HPDE6-E6E7 (cell line): ENCODE results near the gene KIF24.
"Not testable (repeated sequence)": the region's sequence is repeated elsewhere in the genome, so short reads cannot be mapped to it uniquely, and the experiment has no call there.

Experiments
- DNase-seq: peaks from one replicate; pipeline ENCODE4 v3.0.0; 2011; ENCODE audit warnings: missing footprints; ENCODE audit errors: extremely low spot score

The KIF24 gene

DNA sequence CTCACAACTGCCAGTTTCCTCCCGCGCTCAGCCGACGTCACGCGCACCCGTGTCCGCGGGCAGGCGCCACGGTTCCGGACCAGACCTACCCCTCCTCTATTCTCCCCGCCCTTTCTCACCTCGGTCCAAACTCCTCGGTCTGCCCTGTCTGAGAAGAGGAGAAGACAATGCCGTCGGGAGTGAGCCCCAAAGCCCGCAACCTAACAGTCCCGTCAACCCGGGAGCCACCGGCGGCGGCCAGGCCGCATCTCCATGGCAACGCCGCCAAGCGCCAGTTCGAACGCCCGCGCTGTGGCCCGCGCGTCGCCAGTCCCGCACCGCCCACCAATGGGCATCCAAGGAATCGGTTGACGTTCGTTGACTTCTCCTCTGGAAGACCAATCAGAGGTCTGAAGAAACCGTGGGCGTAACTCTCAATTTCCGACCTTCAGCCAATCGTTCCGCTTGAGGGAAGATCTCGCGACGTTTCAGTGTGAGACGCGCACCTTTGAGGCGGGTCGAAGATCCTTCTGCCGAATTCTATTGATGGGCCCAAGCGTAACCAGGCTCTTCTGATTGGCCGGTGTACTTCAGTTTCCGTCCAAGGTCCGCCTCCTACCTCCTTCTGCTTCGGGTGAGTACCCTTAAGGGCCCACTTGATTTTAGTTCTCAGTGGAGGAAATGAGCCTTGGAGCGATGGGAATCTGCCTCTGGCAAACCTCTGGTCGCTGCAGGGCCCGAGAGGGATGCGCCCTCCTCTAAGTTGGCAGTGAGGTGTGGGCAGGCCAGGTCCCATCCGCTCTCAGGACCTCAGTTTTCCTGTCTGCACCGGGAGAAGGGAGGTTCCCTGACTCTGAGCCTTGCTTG lies at the start of gene KIF24, which contains the start of gene NUDT2:
Gene KIF24 (minus strand): TSS at position 282 of the 846 bp plus-strand sequence. CDS start 17,922 bp downstream, outside the sequence.
Gene NUDT2 (plus strand): TSS at position 583 of the 846 bp plus-strand sequence. CDS start 9,471 bp downstream, outside the sequence.
- peak; percentile 95 for DNase-seq

DNA sequence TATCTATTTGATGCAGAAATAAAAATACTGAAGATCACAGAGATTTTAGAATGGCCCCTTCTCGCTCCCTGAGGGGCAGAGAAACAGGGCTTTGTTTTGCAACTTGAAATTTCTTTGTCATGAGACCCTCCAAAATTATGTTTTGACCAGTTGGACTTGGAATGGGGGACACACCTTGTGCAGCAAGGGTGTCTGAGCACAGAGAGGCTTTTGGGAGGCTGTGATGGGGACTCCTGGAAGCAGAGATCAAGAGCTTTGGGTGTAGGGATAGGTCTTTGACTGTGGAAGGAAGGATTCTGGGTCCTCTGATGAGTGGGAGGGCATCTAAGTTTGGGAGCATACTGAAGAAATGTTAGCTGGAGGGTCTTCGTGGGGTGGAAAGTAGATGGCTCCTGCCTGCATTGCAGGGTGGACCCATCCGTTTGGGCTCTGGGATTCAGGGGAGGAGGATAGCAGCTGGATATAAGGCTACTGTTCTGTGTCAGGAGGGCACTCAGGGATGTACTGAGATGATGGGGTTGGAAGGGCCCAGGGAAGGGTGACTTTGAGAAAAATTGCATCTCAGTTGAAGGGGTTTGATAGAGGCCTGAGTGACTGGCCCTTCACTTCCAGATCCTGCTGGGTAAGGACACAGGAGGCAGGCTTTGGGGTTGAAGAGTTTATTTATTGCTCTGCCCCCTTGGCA lies 49.5 kb upstream of the KIF24 start:
- no peak for DNase-seq

GRCh38 chr9:34377404-34377746 lies 48.3 kb upstream of the KIF24 start:
- no peak for DNase-seq

DNA sequence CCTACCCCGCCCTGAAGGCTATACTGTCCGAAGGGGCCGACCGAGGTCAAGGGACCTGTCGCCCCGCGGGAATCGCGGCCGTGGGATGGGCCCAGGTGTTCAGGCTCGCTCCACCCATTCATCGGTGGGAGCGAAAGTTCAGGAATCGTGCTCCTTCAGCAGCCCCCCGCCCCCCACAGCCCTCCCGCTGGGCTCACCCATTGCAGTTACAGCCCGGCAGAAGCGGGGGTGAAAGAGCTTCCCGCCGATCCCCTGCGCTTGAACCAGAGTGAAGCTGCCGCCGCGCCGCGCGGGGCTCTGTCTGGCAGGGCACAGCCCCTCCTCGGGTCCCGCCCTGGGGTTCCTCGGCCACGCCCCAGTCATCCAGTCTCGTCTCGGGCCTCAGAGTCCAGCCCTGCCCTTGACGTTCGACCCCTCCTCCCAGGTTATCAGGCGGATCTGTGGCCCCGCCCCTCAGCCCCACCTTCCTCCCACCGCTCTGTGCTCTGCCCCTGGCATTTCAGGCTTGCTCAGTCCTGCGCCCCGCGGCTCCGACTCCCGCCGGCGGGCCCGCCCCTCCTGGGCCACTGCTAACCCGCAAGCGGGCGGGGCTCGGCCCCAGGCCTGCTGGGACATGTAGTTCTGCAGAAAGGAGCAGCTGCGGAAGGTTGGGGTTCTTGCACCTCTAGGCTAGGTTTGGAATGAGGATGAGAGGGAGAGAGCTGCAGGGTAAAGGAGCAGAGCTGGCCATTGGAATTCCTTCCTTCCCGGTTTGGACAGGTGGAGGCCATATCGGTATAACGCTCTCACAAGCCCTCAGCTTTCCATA lies 47.7 kb upstream of the KIF24 start, which contains the start of gene MYORG:
Gene MYORG (minus strand): TSS at position 303 of the 808 bp plus-strand sequence. CDS start 3,955 bp downstream, outside the sequence.
- peak; percentile 99 for DNase-seq

GRCh38 chr9:34375901-34376595 lies 47.0 kb upstream of the KIF24 start:
- peak; percentile 45 for DNase-seq

DNA sequence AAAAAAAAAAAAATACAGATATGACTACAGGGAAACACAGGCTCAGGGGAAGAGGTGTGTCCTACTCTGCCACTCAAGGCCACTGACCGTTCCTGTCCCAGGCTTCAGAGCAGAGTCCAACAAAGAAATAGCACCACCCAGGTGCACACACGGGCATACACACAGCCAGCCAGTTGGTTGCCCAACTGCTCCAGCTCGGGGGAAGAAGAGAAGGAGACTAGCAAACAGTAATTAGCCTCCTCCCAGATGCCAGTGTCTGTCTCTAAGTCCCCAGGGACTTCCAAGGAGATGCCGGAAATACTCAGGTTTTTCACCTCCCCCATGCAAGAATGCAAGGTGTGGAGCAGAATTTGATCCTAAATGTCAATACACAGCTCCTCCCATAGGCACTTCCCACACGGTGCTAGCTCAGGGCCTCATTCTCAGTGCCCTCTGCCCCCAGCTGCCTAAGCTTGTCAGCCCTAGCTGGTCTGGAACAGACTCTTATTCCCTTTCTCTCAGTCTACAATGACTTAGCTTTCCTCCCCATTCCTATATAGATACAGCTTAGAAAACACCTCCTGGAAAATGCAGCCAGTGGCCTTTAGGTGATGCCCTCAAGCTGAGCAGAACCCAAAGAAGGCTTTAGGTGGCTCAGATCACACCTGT lies 46.0 kb upstream of the KIF24 start:
- DNase-seq: no peak

DNA sequence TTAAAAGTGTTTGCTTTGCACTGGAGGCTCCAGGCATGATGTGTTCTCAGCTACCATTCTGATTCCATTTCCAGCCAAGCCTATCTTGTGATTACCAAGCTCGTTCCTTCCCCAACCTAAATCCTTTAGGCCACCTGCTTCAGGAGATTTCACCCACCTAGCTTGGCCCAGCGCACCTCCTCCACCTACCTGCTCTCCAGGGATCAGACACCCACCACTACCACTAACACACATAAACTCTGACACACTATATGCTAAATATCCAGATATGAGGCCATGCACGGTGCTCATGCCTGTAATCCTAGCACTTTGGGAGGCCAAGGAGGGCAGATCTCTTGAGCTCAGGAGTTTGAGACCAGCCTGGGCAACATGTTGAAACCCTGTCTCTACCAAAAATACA lies 45.3 kb upstream of the KIF24 start:
- DNase-seq: no peak

DNA sequence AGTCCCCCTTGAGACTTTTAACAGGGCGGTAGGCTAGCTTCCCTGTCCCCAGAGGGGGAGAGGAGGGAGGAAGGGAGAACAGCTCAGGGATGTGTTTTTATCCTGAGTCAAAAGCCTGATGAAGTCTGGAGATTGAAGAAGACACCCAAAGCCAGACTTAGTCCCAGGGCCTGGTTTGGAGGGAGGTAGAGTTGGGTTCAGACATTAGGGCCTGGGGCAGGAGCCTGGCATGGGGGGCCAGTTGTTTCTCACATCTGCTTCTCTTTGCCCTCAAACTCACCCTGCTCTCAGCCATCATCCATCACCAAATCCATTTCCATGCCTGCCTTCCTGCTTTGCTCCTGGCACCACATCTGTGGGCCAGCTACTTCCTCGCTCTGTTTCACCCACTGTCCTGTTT lies 44.7 kb upstream of the KIF24 start:
- DNase-seq: no peak

DNA sequence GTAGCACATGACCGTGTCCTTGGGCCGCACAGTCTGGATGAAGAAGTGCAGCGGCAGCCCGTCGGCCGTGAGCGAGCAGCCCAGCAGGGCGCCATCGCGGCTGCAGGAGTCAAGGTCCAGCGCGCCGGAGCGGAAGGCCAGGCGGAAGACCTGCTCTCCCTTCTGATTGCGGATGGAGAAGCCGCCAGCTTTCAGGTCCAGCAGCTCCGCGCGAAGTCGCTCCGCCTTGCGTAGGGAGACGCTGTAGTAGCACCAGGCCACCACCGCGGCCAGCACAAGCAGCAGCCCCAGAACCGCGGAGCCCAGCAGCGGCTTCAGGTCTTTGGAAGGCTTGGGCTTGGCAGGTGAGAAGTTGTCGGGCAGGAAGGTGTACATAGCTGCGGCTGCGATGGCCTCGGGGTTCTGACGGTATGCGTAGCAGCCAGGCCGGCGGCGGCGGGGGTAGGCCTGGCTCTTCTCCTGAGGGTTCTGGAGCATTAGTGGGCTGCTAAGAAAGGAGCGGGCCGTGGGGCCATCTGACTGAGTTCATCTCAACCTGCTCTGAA lies 43.5 kb upstream of the KIF24 start:
- DNase-seq: no peak

DNA sequence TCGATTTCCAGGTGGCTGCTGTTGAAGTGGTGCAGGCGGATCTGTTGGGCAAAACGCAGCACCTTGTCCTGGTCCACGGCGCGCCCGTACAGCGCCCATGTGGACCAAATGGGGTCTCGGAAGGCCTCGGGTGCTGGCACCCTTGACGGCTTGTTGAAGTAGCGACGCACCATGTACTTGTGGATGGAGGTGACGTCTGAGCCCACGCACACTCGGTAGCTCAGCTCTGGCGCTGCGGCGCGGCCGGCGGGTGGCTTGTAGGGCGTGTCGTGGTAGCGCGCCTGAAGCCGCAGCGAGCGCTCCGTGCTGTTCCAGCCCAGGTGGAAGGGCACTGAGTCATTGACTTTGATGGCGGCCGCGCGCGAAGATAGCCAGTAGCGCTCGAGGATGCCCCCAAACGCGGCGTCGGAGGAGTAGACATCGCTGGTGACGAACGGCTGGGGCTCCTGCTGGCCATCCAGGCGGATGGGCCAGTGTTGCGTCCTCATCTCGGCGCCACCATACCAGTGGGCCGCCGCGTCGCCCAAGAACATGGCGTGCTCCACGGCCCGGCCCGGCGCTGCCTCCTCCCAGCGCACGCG lies 42.9 kb upstream of the KIF24 start:
- no peak for DNase-seq

DNA sequence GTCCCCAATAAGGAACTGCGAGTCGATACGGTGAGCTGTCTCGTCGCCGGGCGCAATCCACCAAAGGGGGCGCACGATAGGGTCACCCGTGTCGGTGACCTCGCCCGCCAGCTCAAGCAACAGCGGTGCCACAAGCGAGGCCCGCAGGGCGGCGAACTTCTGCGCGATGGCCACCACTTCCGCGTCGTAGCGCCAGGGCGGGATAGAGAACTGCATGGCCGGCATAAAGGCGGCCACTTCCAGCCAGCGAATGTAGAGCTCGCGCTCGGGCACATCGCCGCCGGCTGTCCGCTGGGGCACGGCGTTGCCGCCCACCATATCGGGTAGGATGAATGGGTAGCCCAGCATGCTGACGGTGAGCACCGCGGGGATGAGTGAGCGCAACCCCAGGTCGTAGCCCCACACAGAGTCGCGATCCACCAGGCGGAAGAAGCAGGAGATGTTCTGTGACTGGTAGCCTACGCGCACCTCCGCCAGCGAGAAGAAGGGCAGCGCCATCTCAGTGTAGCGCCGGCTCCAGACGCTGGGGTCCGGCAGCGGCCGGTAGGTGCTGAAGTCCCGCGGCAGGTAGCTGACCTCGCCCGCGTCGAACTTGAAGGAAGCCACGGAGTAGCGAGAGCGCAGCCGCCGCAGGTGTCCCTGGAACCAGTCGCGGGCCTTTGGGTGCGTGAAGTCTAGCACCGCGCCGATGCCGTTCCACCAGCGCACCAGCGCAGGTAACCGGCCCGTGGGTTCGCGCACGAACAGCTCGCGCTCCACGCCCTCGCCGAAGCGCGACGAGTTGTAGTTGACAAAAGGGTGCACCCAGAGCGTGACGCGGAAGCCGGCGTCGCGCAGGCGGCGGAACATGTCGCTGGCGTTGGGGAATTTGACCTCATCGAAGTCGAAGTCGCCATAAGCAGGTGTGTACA lies 42.2 kb upstream of the KIF24 start:
- DNase-seq: no peak

- no peak for DNase-seq
Measured at GRCh38 chr9:34370335-34370969, 41.4 kb upstream of the KIF24 start.

GRCh38 chr9:34369636-34370035 lies 40.6 kb upstream of the KIF24 start:
- no peak for DNase-seq

DNA sequence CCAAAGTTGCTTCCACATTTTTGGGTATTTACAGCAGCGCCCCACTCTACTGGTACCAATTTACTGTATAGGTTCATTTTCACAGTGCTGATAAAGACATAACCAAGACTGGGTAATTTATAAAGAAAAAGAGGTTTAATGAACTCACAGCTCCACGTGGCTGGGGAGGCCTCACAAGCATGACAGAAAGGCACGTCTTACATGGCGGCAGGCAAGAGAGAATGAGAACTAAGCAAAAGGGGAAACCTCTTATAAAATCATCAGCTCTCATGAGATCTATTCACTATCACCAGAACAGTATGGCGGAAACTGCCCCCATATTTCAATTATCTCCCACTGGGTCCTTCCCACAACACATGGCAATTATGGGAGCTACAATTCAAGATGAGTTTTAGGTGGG lies 39.7 kb upstream of the KIF24 start:
- DNase-seq: not testable (repeated sequence)

GRCh38 chr9:34367751-34368410 lies 38.8 kb upstream of the KIF24 start:
- not testable (repeated sequence) for DNase-seq

DNA sequence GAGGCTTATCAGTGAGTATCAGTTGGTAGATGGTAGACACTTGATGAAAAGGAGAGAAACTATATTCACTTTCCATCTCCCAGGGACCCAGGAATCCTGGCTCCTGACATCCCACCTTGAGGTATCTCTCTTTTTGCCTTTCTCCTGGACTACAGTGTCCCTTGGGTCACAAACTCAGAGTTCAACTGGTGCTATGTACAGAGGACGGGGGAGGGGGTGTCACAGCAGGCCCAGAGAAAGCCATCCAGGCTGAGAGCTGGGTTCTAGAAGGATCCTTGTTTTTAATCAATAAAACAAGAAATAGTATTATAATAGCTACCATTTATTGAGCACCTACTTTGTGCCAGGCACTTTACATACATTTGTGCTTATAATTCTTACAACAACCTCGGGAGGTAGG lies 37.3 kb upstream of the KIF24 start:
- DNase-seq: no peak

DNA sequence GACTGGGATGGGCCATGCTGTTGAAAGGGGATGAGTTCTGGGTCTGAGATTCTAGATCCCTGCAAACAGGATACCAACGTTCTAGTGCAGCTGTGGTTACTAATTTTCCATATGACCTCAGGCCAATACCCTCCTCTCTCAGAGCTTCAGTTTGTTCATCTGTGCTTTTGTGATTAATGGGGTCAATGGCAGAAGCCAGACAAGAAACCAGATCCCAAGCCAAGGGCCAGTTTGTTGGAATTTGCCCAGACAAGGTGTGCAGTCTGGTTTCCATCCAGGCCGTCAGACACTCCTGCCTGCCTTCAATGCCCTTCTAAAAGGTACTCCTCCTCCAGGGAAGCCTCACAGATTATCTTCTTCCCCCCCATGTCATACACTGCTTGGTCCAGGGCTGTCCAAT lies 36.2 kb upstream of the KIF24 start:
- no peak for DNase-seq
